Fibroblast of the conjunctiva (primary cell): ENCODE measurements around the gene IMMP2L.

Source experiments
- DNase-seq: peaks from one replicate; pipeline ENCODE4 v3.0.0-alpha.2; 2010; ENCODE audit warnings: low read depth

The IMMP2L gene

GRCh38 chr7:111101856-111102646 is 460.2 kb downstream of the IMMP2L start:
- DNase-seq: no peak

GRCh38 chr7:111098926-111099250 is 463.4 kb downstream of the IMMP2L start:
- no peak for DNase-seq

- no peak for DNase-seq
These were observed 464.0 kb downstream of the IMMP2L start for GRCh38 chr7:111098011-111098925.

- no peak for DNase-seq
These were observed 465.3 kb downstream of the IMMP2L start for GRCh38 chr7:111096997-111097396.

- no peak for DNase-seq
These were observed 467.9 kb downstream of the IMMP2L start for GRCh38 chr7:111094419-111094818.

- DNase-seq: no peak
These were observed 468.8 kb downstream of the IMMP2L start for GRCh38 chr7:111093496-111093895.

GRCh38 chr7:111092406-111093236 is 469.7 kb downstream of the IMMP2L start:
- no peak for DNase-seq

- DNase-seq: no peak
These were observed 470.5 kb downstream of the IMMP2L start for GRCh38 chr7:111091593-111092358.

GRCh38 chr7:111090846-111091245 is 471.4 kb downstream of the IMMP2L start, which contains the start of gene LRRN3:
LRRN3 (plus strand) TSS chr7:111091127; CDS start chr7:111122773, 31,646 bp downstream.
- DNase-seq: no peak

- peak; percentile 35 for DNase-seq
These were observed 472.4 kb downstream of the IMMP2L start for GRCh38 chr7:111089822-111090426.

- no peak for DNase-seq
These were observed 474.0 kb downstream of the IMMP2L start for GRCh38 chr7:111088328-111088727.

- no peak for DNase-seq
These were observed 475.8 kb downstream of the IMMP2L start for GRCh38 chr7:111086532-111086931.

GRCh38 chr7:111085356-111085755 is 476.9 kb downstream of the IMMP2L start:
- no peak for DNase-seq

GRCh38 chr7:111083413-111083812 is 478.9 kb downstream of the IMMP2L start:
- DNase-seq: peak; percentile 6

GRCh38 chr7:111082351-111082750 is 479.9 kb downstream of the IMMP2L start:
- no peak for DNase-seq

GRCh38 chr7:111081546-111082267 is 480.6 kb downstream of the IMMP2L start:
- no peak for DNase-seq

GRCh38 chr7:111080495-111081105 is 481.7 kb downstream of the IMMP2L start:
- DNase-seq: no peak

GRCh38 chr7:111077001-111077400 is 485.3 kb downstream of the IMMP2L start:
- no peak for DNase-seq

GRCh38 chr7:111076205-111076604 is 486.1 kb downstream of the IMMP2L start:
- DNase-seq: no peak

- DNase-seq: no peak
These were observed 486.8 kb downstream of the IMMP2L start for GRCh38 chr7:111075498-111075897.
